DND-41 (cell line): ENCODE results near the gene SPDYE11.
"Not testable (repeated sequence)": the region's sequence is repeated elsewhere in the genome, so short reads cannot be mapped to it uniquely, and the experiment has no call there.

Experiments
- ATAC-seq: fragments of 200-7000 bp; cut with Tn5 transposase; 3 replicates; pipeline ENCODE4 v1.9.1; 2021; ENCODE audit warnings: low read depth; ENCODE audit not compliant: insufficient read depth
- DNase-seq: peaks from one replicate; pipeline ENCODE4 v3.0.0-alpha.2; 2020
- H2AFZ ChIP-seq: 2 replicates; pipeline ENCODE4 v1.6.0; 2012; ENCODE audit warnings: low read depth, low read length
- H3K27ac ChIP-seq: 2 replicates; pipeline ENCODE4 v1.5.1; 2012; ENCODE audit warnings: low read length, inconsistent platforms
- H3K27me3 ChIP-seq: fragments of 200-600 bp; sonication (generic); 2 replicates; pipeline ENCODE4 v1.6.0; 2012; ENCODE audit warnings: low read length, mild to moderate bottlenecking, inconsistent platforms; ENCODE audit not compliant: insufficient read depth, poor library complexity
- H3K36me3 ChIP-seq: 2 replicates; pipeline ENCODE4 v1.5.1; 2012; ENCODE audit warnings: low read length, inconsistent platforms; ENCODE audit not compliant: insufficient read depth
- H3K4me1 ChIP-seq: 2 replicates; pipeline ENCODE4 v1.5.1; 2012; ENCODE audit warnings: mild to moderate bottlenecking, low read length; ENCODE audit not compliant: insufficient read depth
- H3K4me2 ChIP-seq: 2 replicates; pipeline ENCODE4 v1.6.0; 2012; ENCODE audit warnings: mild to moderate bottlenecking, moderate library complexity, low read length, inconsistent platforms; ENCODE audit not compliant: insufficient read depth
- H3K4me3 ChIP-seq, 2 experiments: fragments of 200-600 bp in 1 of 2; shearing (Covaris generic) in 1 of 2; 2 replicates each; pipeline ENCODE4 v1.5.1; 2012 to 2016; ENCODE audit warnings: inconsistent platforms in 2 of 2, low read length in 2 of 2, mild to moderate bottlenecking in 2 of 2, low read depth in 1 of 2, moderate library complexity in 1 of 2
- H3K79me2 ChIP-seq: 2 replicates; pipeline ENCODE4 v1.6.0; 2012; ENCODE audit warnings: low read length, inconsistent platforms; ENCODE audit not compliant: insufficient read depth
- H3K9ac ChIP-seq: 2 replicates; pipeline ENCODE4 v1.6.0; 2012; ENCODE audit warnings: low read depth, mild to moderate bottlenecking, inconsistent platforms, low read length, moderate library complexity
- H3K9me3 ChIP-seq: 2 replicates; pipeline ENCODE4 v1.5.1; 2012; ENCODE audit warnings: low read length, moderate library complexity, mild to moderate bottlenecking, inconsistent platforms; ENCODE audit not compliant: insufficient read depth, severe bottlenecking
- H4K20me1 ChIP-seq: 2 replicates; pipeline ENCODE4 v1.6.0; 2012; ENCODE audit warnings: low read length; ENCODE audit not compliant: insufficient read depth

Gene SPDYE11

GRCh38 chr7:73057811-73058210 lies at the start of gene SPDYE11:
Gene SPDYE11 (minus strand): TSS chr7:73057911. CDS start chr7:73056111, 1,800 bp downstream.
- not testable (repeated sequence) for H3K9ac ChIP-seq, ATAC-seq, H3K4me1 ChIP-seq, H3K4me2 ChIP-seq, H2AFZ ChIP-seq, H3K36me3 ChIP-seq, H3K27me3 ChIP-seq, H3K79me2 ChIP-seq, H4K20me1 ChIP-seq, H3K9me3 ChIP-seq, H3K27ac ChIP-seq, DNase-seq, H3K4me3 ChIP-seq

GRCh38 chr7:73085938-73086337 lies 28.2 kb upstream of the SPDYE11 start, which contains the start of gene SPDYE9:
Gene SPDYE9 (minus strand): TSS chr7:73086038. CDS start chr7:73084238, 1,800 bp downstream.
- H3K36me3 ChIP-seq, H3K4me3 ChIP-seq, H3K27ac ChIP-seq, DNase-seq, H3K4me2 ChIP-seq, H3K4me1 ChIP-seq, H3K27me3 ChIP-seq, H3K79me2 ChIP-seq, H2AFZ ChIP-seq, ATAC-seq, H3K9me3 ChIP-seq, H3K9ac ChIP-seq, H4K20me1 ChIP-seq: not testable (repeated sequence)

GRCh38 chr7:73029666-73030065 lies 28.0 kb downstream of the SPDYE11 start, which contains the start of gene SPDYE8:
Gene SPDYE8 (minus strand): TSS chr7:73029766. CDS start chr7:73027966, 1,800 bp downstream.
- not testable (repeated sequence) for DNase-seq, H4K20me1 ChIP-seq, H3K9me3 ChIP-seq, H3K36me3 ChIP-seq, H3K27ac ChIP-seq, H3K79me2 ChIP-seq, H3K27me3 ChIP-seq, ATAC-seq, H2AFZ ChIP-seq, H3K9ac ChIP-seq, H3K4me1 ChIP-seq, H3K4me3 ChIP-seq, H3K4me2 ChIP-seq

- H3K36me3 ChIP-seq, ATAC-seq, H3K9me3 ChIP-seq, H2AFZ ChIP-seq, H4K20me1 ChIP-seq, H3K27me3 ChIP-seq, H3K4me1 ChIP-seq, DNase-seq: not testable (repeated sequence)
- H3K27ac ChIP-seq = peak overlapping the region; percentile 77
- peak overlapping the region; percentile 72 for H3K9ac ChIP-seq
- H3K4me3 ChIP-seq = peak overlapping the region; percentile 38 to 59; a peak in 3 of 4 replicates
- H3K79me2 ChIP-seq = peaks cover 13% of the 10 kb centered on the region
- H3K4me2 ChIP-seq = peak overlapping the region; percentile 68; the same call in 1 of the 2 replicates
These were observed 51.2 kb downstream of the SPDYE11 start for GRCh38 chr7:73006491-73006890.

GRCh38 chr7:73005693-73006447 lies 51.8 kb downstream of the SPDYE11 start:
- DNase-seq = peak; percentile 97
- not testable (repeated sequence) for H3K36me3 ChIP-seq, H4K20me1 ChIP-seq, H3K4me1 ChIP-seq, H3K9me3 ChIP-seq, H3K27me3 ChIP-seq
- Histone ChIP-seq H2AFZ (peak overlapping the region; percentile 73), H3K79me2 (peaks cover 15% of the 10 kb centered on the region), H3K4me2 (peak overlapping the region; percentile 49), H3K9ac (peak overlapping the region; percentile 72), H3K4me3 (peak overlapping the region; percentile 29 to 61; a peak in 3 of 4 replicates), H3K27ac (peak overlapping the region; percentile 86)
- ATAC-seq = peak; percentile 82

- Histone ChIP-seq H3K9ac (peak overlapping the region; percentile 72), H3K79me2 (peaks cover 15% of the 10 kb centered on the region), H2AFZ (peak overlapping the region; percentile 60; the same call in 1 of the 2 replicates), H3K4me2 (peak overlapping the region; percentile 46; the same call in 1 of the 2 replicates), H3K27ac (peak overlapping the region; percentile 81), H3K4me3 (peak overlapping the region in 1 of 2 experiments; percentile 57; a peak in 3 of 4 replicates)
- not testable (repeated sequence) for H4K20me1 ChIP-seq, H3K9me3 ChIP-seq, H3K27me3 ChIP-seq, H3K36me3 ChIP-seq, DNase-seq, H3K4me1 ChIP-seq
- ATAC-seq = peak; percentile 77; the same call in 2 of the 3 replicates
These were observed 52.4 kb downstream of the SPDYE11 start for GRCh38 chr7:73005356-73005692.

GRCh38 chr7:72997887-72998468 lies 59.7 kb downstream of the SPDYE11 start:
- peak; percentile 30; the same call in 1 of the 3 replicates for ATAC-seq
- not testable (repeated sequence) for H3K4me2 ChIP-seq, H3K4me1 ChIP-seq, H3K4me3 ChIP-seq, H3K27ac ChIP-seq, H3K79me2 ChIP-seq, H3K9me3 ChIP-seq, H3K9ac ChIP-seq, H3K36me3 ChIP-seq, H3K27me3 ChIP-seq, DNase-seq, H2AFZ ChIP-seq, H4K20me1 ChIP-seq
